Measurements from ENCODE around the gene PLCB2. TPM values are rescaled to one million over a fixed set of nuclear protein-coding genes. Genes with fewer than 3 reads are reported as not detected.

The PLCB2 gene
- total and polyA plus RNA-seq, 2 experiments from 2014 or later, result 9.5 to 13.8 TPM

DNA sequence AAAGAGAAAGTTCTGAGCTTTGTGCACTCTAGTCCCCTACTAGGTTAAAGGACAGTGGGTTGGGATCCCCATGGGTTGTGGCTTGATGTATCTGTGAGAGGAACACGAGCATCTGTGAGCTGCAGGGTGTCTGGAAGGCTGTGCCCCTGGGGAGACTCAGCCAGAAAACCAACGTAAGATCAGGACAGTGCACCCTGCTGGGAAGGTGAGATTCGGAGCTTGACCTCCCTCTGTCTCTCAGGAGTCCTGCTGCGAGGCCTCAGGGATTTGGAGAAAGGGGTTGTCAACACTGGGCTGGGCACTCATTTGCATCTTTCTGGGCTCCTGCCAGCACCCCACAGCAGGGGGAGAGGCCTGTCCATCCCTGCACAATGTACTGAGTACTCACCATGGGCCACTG, 40.1 kb downstream of the PLCB2 start:
- peak overlapping the region; percentile 77; the same call in 1 of the 2 replicates for H3K27ac Mint-ChIP-seq
- peak; percentile 10; the same call in 2 of the 3 replicates for ATAC-seq
- H3K27me3 ChIP-seq (ENCODE audit: insufficient read depth), result no peaks in the 10 kb centered on the region
- DNase-seq (ENCODE audit: low spot score), result no peak
- H3K9me3 Mint-ChIP-seq, result no peaks in the 10 kb centered on the region
- H3K4me3 ChIP-seq, result no peak overlapping the region
- TF ChIP-seq, protein P1, sequence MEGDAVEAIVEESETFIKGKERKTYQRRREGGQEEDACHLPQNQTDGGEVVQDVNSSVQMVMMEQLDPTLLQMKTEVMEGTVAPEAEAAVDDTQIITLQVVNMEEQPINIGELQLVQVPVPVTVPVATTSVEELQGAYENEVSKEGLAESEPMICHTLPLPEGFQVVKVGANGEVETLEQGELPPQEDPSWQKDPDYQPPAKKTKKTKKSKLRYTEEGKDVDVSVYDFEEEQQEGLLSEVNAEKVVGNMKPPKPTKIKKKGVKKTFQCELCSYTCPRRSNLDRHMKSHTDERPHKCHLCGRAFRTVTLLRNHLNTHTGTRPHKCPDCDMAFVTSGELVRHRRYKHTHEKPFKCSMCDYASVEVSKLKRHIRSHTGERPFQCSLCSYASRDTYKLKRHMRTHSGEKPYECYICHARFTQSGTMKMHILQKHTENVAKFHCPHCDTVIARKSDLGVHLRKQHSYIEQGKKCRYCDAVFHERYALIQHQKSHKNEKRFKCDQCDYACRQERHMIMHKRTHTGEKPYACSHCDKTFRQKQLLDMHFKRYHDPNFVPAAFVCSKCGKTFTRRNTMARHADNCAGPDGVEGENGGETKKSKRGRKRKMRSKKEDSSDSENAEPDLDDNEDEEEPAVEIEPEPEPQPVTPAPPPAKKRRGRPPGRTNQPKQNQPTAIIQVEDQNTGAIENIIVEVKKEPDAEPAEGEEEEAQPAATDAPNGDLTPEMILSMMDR (conservative IDR thresholded peaks at IDR 0.05; ENCODE audit: low read depth in 2 of 2), result no peak
- TF ChIP-seq POLR2AphosphoS5 (IDR thresholded peaks at IDR 0.05; ENCODE audit: low read depth), result no peak
- no peak for TF ChIP-seq STAT1 (IDR thresholded peaks at IDR 0.05; ENCODE audit: unreplicated experiment)
- TF ChIP-seq ZNF331 (CRISPR knock-in tag; IDR thresholded peaks at IDR 0.05; ENCODE audit: low read depth), result no peak
- no peak for TF ChIP-seq EZH2 (IDR thresholded peaks at IDR 0.05; ENCODE audit: low read depth, unreplicated experiment)
- TF ChIP-seq, protein P2, sequence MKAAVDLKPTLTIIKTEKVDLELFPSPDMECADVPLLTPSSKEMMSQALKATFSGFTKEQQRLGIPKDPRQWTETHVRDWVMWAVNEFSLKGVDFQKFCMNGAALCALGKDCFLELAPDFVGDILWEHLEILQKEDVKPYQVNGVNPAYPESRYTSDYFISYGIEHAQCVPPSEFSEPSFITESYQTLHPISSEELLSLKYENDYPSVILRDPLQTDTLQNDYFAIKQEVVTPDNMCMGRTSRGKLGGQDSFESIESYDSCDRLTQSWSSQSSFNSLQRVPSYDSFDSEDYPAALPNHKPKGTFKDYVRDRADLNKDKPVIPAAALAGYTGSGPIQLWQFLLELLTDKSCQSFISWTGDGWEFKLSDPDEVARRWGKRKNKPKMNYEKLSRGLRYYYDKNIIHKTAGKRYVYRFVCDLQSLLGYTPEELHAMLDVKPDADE (IDR thresholded peaks at IDR 0.05), result no peak
- TF ChIP-seq ZNF114 (CRISPR knock-in tag; IDR thresholded peaks at IDR 0.05), result no peak
- no peak for TF ChIP-seq EZH2phosphoT487 (IDR thresholded peaks at IDR 0.05; ENCODE audit: unreplicated experiment)
- no peak for TF ChIP-seq NANOG (IDR thresholded peaks at IDR 0.05; ENCODE audit: borderline replicate concordance)
- TF ChIP-seq, protein P3, sequence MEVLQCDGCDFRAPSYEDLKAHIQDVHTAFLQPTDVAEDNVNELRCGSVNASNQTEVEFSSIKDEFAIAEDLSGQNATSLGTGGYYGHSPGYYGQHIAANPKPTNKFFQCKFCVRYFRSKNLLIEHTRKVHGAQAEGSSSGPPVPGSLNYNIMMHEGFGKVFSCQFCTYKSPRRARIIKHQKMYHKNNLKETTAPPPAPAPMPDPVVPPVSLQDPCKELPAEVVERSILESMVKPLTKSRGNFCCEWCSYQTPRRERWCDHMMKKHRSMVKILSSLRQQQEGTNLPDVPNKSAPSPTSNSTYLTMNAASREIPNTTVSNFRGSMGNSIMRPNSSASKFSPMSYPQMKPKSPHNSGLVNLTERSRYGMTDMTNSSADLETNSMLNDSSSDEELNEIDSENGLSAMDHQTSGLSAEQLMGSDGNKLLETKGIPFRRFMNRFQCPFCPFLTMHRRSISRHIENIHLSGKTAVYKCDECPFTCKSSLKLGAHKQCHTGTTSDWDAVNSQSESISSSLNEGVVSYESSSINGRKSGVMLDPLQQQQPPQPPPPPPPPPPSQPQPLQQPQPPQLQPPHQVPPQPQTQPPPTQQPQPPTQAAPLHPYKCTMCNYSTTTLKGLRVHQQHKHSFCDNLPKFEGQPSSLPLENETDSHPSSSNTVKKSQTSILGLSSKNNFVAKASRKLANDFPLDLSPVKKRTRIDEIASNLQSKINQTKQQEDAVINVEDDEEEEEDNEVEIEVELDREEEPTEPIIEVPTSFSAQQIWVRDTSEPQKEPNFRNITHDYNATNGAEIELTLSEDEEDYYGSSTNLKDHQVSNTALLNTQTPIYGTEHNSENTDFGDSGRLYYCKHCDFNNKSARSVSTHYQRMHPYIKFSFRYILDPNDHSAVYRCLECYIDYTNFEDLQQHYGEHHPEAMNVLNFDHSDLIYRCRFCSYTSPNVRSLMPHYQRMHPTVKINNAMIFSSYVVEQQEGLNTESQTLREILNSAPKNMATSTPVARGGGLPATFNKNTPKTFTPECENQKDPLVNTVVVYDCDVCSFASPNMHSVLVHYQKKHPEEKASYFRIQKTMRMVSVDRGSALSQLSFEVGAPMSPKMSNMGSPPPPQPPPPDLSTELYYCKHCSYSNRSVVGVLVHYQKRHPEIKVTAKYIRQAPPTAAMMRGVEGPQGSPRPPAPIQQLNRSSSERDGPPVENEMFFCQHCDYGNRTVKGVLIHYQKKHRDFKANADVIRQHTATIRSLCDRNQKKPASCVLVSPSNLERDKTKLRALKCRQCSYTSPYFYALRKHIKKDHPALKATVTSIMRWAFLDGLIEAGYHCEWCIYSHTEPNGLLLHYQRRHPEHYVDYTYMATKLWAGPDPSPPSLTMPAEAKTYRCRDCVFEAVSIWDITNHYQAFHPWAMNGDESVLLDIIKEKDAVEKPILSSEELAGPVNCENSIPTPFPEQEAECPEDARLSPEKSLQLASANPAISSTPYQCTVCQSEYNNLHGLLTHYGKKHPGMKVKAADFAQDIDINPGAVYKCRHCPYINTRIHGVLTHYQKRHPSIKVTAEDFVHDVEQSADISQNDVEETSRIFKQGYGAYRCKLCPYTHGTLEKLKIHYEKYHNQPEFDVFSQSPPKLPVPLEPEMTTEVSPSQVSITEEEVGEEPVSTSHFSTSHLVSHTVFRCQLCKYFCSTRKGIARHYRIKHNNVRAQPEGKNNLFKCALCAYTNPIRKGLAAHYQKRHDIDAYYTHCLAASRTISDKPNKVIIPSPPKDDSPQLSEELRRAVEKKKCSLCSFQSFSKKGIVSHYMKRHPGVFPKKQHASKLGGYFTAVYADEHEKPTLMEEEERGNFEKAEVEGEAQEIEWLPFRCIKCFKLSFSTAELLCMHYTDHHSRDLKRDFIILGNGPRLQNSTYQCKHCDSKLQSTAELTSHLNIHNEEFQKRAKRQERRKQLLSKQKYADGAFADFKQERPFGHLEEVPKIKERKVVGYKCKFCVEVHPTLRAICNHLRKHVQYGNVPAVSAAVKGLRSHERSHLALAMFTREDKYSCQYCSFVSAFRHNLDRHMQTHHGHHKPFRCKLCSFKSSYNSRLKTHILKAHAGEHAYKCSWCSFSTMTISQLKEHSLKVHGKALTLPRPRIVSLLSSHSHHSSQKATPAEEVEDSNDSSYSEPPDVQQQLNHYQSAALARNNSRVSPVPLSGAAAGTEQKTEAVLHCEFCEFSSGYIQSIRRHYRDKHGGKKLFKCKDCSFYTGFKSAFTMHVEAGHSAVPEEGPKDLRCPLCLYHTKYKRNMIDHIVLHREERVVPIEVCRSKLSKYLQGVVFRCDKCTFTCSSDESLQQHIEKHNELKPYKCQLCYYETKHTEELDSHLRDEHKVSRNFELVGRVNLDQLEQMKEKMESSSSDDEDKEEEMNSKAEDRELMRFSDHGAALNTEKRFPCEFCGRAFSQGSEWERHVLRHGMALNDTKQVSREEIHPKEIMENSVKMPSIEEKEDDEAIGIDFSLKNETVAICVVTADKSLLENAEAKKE (CRISPR knock-in tag; IDR thresholded peaks at IDR 0.05), result no peak
- no peak for TF ChIP-seq CREB1 (CRISPR knock-in tag; IDR thresholded peaks at IDR 0.05; ENCODE audit: low read depth)
- TF ChIP-seq, protein P4, sequence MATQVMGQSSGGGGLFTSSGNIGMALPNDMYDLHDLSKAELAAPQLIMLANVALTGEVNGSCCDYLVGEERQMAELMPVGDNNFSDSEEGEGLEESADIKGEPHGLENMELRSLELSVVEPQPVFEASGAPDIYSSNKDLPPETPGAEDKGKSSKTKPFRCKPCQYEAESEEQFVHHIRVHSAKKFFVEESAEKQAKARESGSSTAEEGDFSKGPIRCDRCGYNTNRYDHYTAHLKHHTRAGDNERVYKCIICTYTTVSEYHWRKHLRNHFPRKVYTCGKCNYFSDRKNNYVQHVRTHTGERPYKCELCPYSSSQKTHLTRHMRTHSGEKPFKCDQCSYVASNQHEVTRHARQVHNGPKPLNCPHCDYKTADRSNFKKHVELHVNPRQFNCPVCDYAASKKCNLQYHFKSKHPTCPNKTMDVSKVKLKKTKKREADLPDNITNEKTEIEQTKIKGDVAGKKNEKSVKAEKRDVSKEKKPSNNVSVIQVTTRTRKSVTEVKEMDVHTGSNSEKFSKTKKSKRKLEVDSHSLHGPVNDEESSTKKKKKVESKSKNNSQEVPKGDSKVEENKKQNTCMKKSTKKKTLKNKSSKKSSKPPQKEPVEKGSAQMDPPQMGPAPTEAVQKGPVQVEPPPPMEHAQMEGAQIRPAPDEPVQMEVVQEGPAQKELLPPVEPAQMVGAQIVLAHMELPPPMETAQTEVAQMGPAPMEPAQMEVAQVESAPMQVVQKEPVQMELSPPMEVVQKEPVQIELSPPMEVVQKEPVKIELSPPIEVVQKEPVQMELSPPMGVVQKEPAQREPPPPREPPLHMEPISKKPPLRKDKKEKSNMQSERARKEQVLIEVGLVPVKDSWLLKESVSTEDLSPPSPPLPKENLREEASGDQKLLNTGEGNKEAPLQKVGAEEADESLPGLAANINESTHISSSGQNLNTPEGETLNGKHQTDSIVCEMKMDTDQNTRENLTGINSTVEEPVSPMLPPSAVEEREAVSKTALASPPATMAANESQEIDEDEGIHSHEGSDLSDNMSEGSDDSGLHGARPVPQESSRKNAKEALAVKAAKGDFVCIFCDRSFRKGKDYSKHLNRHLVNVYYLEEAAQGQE (IDR thresholded peaks at IDR 0.05; ENCODE audit: unreplicated experiment), result no peak
- TF ChIP-seq JUNB (IDR thresholded peaks at IDR 0.05; ENCODE audit: unreplicated experiment), result no peak
- H3F3A ChIP-seq (replicated peaks; ENCODE audit: low read depth), result no peaks in the 10 kb centered on the region
- H3K9me2 ChIP-seq (ENCODE audit: insufficient read depth), result no peaks in the 10 kb centered on the region
- no peaks in the 10 kb centered on the region for H3K36me3 ChIP-seq (ENCODE audit: insufficient read depth)
- no peaks in the 10 kb centered on the region for H4K20me1 ChIP-seq (replicated peaks; ENCODE audit: insufficient read depth)
- H2AFZ ChIP-seq, result no peak overlapping the region
- peaks cover 10% of the 10 kb centered on the region for H3K27me3 Mint-ChIP-seq (ENCODE audit: insufficient read depth, low read depth, poor library complexity)
- no peak overlapping the region for H3K4me2 ChIP-seq
- H3K79me2 ChIP-seq (replicated peaks; ENCODE audit: insufficient read depth), result no peaks in the 10 kb centered on the region
- H3K4me1 ChIP-seq (ENCODE audit: insufficient read depth), result no peaks in the 10 kb centered on the region
- H3K4me3 Mint-ChIP-seq, result no peak overlapping the region
- peaks cover 4% of the 10 kb centered on the region; the same call in 1 of the 3 replicates for H3K36me3 Mint-ChIP-seq (ENCODE audit: low read depth)
- no peak overlapping the region for H3K27ac ChIP-seq (ENCODE audit: low read depth)
- peaks cover 15% of the 10 kb centered on the region for H3K4me1 Mint-ChIP-seq

Data from GM23338 (cell line).